Erythroblast (primary cell): ENCODE results near the gene AMZ1.
A peak's percentile ranks its signal among the peaks of the same experiment; 100 is the strongest.

Experiments
- GATA1 ChIP-seq: IDR thresholded peaks from 2 replicates; pipeline ENCODE4 v1.6.1; 2011; ENCODE audit warnings: low read depth, mild to moderate bottlenecking, control low read depth, low read length, moderate library complexity
- POLR2A ChIP-seq: IDR thresholded peaks from 2 replicates; pipeline ENCODE4 v1.6.1; 2011; ENCODE audit warnings: mild to moderate bottlenecking, low read length

- TF ChIP-seq GATA1 (no peak), POLR2A (peak; percentile 78)
These were observed 45.1 kb downstream of the AMZ1 start for GRCh38 chr7:2732959-2733584.
